ENCODE data around the gene PLCG2. TPM values are rescaled to one million over a fixed set of nuclear protein-coding genes. Genes with fewer than 3 reads are reported as not detected.
"Not testable (repeated sequence)": the region's sequence is repeated elsewhere in the genome, so short reads cannot be mapped to it uniquely, and the experiment has no call there.

The PLCG2 gene
- total RNA-seq, 4 donors from 2014 or later = 5.3 to 15.8 (median 9.5) TPM

GRCh38 chr16:81752876-81753227 is 26.2 kb upstream of the PLCG2 start:
- 81 to 90% methylated on average over 6 to 7 of the region's 7 CpGs for WGBS, 2 donors
- Histone ChIP-seq H3K27me3 (no peaks in the 10 kb centered on the region), H3K4me1 (peaks cover 0 to 30% (median 0%) of the 10 kb centered on the region in 3 donors), H3K9me3 (no peaks in the 10 kb centered on the region), H3K27ac (peak overlapping the region; percentile 48 to 84 (median 66)), H3K36me3 (no peaks in the 10 kb centered on the region), H3K4me3 (no peak overlapping the region)
- intact Hi-C loops (cut with DNase I) = no loop called here
- no peak for DNase-seq
- TF ChIP-seq POLR2A (IDR thresholded peaks at IDR 0.05) = no peak
- TF ChIP-seq, protein P1, sequence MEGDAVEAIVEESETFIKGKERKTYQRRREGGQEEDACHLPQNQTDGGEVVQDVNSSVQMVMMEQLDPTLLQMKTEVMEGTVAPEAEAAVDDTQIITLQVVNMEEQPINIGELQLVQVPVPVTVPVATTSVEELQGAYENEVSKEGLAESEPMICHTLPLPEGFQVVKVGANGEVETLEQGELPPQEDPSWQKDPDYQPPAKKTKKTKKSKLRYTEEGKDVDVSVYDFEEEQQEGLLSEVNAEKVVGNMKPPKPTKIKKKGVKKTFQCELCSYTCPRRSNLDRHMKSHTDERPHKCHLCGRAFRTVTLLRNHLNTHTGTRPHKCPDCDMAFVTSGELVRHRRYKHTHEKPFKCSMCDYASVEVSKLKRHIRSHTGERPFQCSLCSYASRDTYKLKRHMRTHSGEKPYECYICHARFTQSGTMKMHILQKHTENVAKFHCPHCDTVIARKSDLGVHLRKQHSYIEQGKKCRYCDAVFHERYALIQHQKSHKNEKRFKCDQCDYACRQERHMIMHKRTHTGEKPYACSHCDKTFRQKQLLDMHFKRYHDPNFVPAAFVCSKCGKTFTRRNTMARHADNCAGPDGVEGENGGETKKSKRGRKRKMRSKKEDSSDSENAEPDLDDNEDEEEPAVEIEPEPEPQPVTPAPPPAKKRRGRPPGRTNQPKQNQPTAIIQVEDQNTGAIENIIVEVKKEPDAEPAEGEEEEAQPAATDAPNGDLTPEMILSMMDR (IDR thresholded peaks at IDR 0.05) = no peak

GRCh38 chr16:81754858-81755257 is 24.2 kb upstream of the PLCG2 start:
- intact Hi-C loops (cut with DNase I) = no loop called here
- Histone ChIP-seq H3K4me3 (no peak overlapping the region), H3K36me3 (no peaks in the 10 kb centered on the region), H3K9me3 (no peaks in the 10 kb centered on the region), H3K4me1 (peaks cover 0 to 34% (median 3%) of the 10 kb centered on the region in 3 donors), H3K27me3 (no peaks in the 10 kb centered on the region), H3K27ac (no peak overlapping the region)
- WGBS, 2 donors = 89 to 93% methylated on average over 1 of the region's 1 CpG
- TF ChIP-seq, protein P1 (IDR thresholded peaks at IDR 0.05) = no peak
- no peak for TF ChIP-seq POLR2A (IDR thresholded peaks at IDR 0.05)
- DNase-seq = no peak

DNA sequence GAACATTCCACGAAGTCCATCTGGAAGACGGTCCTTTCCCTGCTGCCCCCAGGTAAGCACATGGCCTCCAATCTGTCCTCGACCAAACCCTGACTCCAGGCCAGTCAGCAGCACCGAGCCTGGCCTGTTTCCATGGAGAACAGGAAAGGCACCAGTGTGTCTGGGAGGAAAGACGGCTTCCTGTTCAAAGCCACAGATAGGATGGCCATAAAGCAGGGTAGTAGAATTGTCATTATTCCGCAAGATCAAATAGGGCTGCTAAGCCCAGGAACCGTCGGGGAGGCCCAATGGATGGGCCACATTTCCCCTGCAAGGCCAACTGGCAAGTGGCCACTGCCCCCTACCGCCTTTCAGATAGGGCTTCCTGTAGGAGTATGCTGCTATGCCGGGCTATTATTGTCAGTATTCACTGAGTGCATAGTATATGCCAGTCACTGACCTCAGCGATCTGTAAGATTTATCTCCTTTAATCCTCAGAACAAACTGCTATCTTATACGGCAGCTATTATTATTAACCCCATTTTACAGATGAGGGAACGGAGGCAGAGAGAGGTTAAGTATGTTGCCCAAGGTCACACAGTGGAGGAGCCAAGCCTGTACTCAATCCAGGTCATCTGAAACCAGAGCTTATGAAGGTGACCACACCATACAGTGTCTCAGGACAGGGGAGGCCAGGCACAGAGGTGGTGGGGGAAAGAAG is 23.0 kb upstream of the PLCG2 start:
- H3K27ac ChIP-seq = peak overlapping the region in 3 of 4 donors; percentile 2 to 47 (median 13)
- peaks cover 0 to 34% (median 3%) of the 10 kb centered on the region in 3 donors for H3K4me1 ChIP-seq
- H3K9me3 ChIP-seq = no peaks in the 10 kb centered on the region
- intact Hi-C loops (cut with DNase I) = no loop called here
- TF ChIP-seq, protein P1 (IDR thresholded peaks at IDR 0.05) = no peak
- no peak for TF ChIP-seq POLR2A (IDR thresholded peaks at IDR 0.05)
- H3K4me3 ChIP-seq = no peak overlapping the region
- no peak for DNase-seq
- H3K36me3 ChIP-seq = no peaks in the 10 kb centered on the region
- 69 to 80% methylated on average over 9 to 11 of the region's 13 CpGs for WGBS, 2 donors
- H3K27me3 ChIP-seq = no peaks in the 10 kb centered on the region

DNA sequence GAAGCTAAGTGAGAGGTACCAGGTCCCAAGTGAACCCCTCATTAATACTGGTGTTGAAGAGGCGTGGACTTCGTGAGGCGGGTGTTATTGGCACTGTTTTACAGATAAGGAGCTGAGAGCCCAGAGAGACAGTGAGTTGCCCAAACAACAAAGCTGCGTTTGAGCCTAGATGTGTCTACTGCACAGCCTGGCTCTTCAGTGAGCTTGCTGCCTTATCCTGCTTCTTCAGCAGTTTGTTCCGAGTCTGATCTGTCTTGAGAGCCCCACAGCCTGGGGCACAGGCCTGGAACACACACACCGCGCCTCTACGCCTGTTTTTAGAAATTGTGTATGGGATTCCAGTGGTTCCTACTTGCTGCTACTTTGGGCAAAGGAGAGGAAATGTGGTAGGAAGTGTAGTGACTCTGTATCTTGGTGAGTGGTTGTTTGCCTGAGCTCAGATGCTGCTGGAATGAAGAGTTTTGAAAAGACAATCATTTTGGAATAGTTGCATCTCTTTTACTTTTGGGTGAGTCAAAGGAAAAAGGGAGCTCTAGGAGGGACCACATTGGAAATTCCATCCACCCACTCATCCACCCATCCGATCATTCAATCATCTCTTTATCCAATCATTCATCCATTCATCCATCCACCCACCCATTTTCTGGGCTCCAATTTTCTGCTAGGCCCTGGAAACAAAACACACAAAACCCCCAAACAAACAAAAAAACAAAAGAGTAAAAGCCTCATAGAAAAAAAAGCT is 22.3 kb upstream of the PLCG2 start:
- TF ChIP-seq, protein P1 (IDR thresholded peaks at IDR 0.05) = no peak
- TF ChIP-seq POLR2A (IDR thresholded peaks at IDR 0.05) = no peak
- no peaks in the 10 kb centered on the region for H3K36me3 ChIP-seq
- no peaks in the 10 kb centered on the region for H3K9me3 ChIP-seq
- intact Hi-C loops (cut with DNase I) = no loop called here
- H3K4me3 ChIP-seq = no peak overlapping the region
- no peak for DNase-seq
- 65 to 75% methylated on average over 8 to 9 of the region's 9 CpGs for WGBS, 2 donors
- peak overlapping the region in 3 of 4 donors; percentile 2 to 47 (median 13) for H3K27ac ChIP-seq
- peaks cover 0 to 34% (median 3%) of the 10 kb centered on the region in 3 donors for H3K4me1 ChIP-seq
- no peaks in the 10 kb centered on the region for H3K27me3 ChIP-seq

DNA sequence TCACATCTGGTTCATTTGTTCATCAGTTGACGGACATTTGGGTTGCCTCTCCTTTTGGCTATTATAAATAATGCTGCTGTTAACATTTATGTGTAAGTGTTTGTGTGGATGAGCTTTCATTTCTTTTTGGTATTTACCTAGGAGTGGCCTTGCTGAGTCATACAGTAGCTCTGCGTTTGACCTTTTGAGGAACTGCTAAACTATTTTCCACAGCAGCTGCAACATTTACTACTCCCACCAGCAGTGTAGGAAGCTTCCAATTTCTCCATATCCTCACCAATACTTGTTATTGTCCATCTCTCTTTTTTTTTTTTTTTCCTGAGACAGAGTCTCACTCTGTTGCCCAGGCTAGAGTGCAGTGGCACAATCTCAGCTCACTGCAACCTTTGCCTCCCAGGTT is 20.7 kb upstream of the PLCG2 start:
- no peak for DNase-seq
- WGBS, 2 donors = 14 to 21% methylated on average over 2 of the region's 2 CpGs
- TF ChIP-seq, protein P1 (IDR thresholded peaks at IDR 0.05) = no peak
- TF ChIP-seq POLR2A (IDR thresholded peaks at IDR 0.05) = no peak

DNA sequence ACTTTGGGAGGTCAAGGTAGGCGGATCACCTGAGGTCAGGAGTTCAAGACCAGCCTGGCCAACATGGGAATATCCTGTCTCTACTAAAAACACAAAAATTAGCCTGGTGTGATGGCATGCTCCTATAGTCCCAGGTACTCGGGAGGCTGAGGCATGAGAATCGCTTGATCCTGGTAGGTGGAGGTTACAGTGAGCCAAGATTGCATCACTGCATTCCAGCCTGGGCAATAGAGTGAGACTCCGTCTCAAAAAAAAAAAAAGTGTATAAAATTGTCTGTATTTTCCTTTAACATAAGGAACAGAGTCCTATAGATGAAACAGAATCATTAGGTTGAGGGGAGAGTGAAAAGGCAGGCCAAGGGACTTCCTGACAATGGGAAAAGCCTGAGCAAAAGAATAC is 16.8 kb upstream of the PLCG2 start:
- intact Hi-C loops (cut with DNase I); H3K27me3 ChIP-seq; H3K27ac ChIP-seq; H3K4me3 ChIP-seq; H3K4me1 ChIP-seq; H3K9me3 ChIP-seq; DNase-seq; H3K36me3 ChIP-seq: not testable (repeated sequence)
- 69 to 78% methylated on average over 4 of the region's 4 CpGs for WGBS, 2 donors

More for the DNA sequence above, 20.7 kb upstream of the PLCG2 start:
- Histone ChIP-seq H3K27ac (peak overlapping the region in 2 of 4 donors; percentile 38 to 39), H3K36me3 (no peaks in the 10 kb centered on the region), H3K27me3 (no peaks in the 10 kb centered on the region), H3K9me3 (no peaks in the 10 kb centered on the region), H3K4me1 (peaks cover 0 to 25% (median 3%) of the 10 kb centered on the region in 3 donors), H3K4me3 (no peak overlapping the region)
- intact Hi-C loops (cut with DNase I) = no loop called here
